ENCODE results near the gene RNLS. TPM values are rescaled to one million over a fixed set of nuclear protein-coding genes. Genes with fewer than 3 reads are reported as not detected.
"Not testable (repeated sequence)": the region's sequence is repeated elsewhere in the genome, so short reads cannot be mapped to it uniquely, and the experiment has no call there.

The RNLS gene
- total RNA-seq, 1 experiment from 2014 or later: 8.7 TPM

DNA sequence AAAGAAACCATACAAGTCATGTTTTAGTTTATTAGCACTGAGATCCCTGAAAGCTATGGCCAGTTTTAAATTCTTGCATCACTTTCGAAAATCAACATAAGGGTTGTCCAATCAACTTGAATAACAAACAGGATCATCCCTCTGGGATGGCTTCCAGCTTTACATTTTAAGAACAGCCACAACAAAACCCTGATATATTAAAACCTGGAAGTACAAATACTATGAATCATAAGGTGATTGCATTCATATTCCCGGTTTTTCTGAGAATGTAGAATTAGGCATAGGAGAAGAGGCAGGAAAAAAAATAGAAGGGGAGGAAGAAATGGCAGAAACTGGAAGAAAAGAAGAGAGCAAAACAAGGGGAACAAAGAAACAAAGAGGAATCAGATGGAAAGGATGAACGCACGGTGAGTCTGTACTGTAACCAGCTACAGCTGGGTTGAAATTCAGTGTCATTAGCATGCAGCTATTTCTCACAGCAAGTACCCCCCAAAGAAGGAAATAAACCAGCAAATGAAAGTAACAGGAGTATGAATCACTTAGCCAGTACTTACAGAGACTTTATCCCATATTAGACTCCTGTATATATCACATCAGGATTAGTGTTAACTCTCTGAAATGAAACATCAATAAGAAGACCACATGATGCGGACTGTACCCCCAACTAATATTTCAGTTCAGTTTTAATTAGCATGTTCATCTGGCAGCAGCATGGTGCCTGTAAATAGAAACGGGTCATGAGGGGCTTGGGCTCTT lies 301.3 kb downstream of the RNLS start (continued):
- TF ChIP-seq, protein P1, sequence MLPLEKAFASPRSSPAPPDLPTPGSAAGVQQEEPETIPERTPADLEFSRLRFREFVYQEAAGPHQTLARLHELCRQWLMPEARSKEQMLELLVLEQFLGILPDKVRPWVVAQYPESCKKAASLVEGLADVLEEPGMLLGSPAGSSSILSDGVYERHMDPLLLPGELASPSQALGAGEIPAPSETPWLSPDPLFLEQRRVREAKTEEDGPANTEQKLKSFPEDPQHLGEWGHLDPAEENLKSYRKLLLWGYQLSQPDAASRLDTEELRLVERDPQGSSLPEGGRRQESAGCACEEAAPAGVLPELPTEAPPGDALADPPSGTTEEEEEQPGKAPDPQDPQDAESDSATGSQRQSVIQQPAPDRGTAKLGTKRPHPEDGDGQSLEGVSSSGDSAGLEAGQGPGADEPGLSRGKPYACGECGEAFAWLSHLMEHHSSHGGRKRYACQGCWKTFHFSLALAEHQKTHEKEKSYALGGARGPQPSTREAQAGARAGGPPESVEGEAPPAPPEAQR (CRISPR knock-in tag; IDR thresholded peaks at IDR 0.05): no peak
- no peak for TF ChIP-seq PRRX2 (CRISPR knock-in tag; IDR thresholded peaks at IDR 0.05)
- no peak for TF ChIP-seq ZBTB21 (CRISPR knock-in tag; IDR thresholded peaks at IDR 0.05; ENCODE audit: borderline replicate concordance)
- no peak for TF ChIP-seq EMX1 (CRISPR knock-in tag; IDR thresholded peaks at IDR 0.05)
- no peak for TF ChIP-seq TEAD1 (CRISPR knock-in tag; IDR thresholded peaks at IDR 0.05)
- no peak for TF ChIP-seq GTF2I (CRISPR knock-in tag; conservative IDR thresholded peaks at IDR 0.05)
- TF ChIP-seq RELA (CRISPR knock-in tag; IDR thresholded peaks at IDR 0.05; ENCODE audit: borderline replicate concordance): no peak

DNA sequence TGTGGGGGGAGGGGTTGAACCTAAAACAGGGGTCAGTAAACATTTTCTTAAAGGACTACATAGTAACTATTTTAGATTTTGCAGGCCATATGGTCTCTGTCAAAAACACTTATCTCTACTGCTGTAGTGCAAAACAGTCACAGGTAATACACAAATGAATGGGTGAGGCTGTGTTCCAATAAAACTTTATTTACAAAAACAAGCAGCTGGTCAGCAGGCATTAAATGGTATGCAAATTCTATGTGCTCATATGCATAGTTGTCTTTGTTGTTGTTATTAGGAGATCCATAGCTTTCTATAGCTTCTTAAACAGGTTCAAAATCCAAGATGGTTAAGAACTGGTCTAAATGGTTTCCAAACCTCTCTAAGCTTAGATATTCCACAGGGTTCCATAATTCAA lies 302.6 kb downstream of the RNLS start:
- Mint-ChIP-seq H3K27ac (no peak overlapping the region), H3K9me3 (peaks cover 8% of the 10 kb centered on the region), H3K4me3 (no peak overlapping the region), H3K36me3 (no peaks in the 10 kb centered on the region), H3K27me3 (ENCODE audit: low read depth) (no peaks in the 10 kb centered on the region), H3K4me1 (peaks cover 34% of the 10 kb centered on the region)
- POLR2A ChIA-PET: interaction anchor here (0.5 kb wide), 1 partner anchor 524 kb away, joined by 4 read pairs; no protein-coding TSS in a partner anchor
- no peak for TF ChIP-seq KAT7 (CRISPR knock-in tag; IDR thresholded peaks at IDR 0.05; ENCODE audit: borderline replicate concordance)
- no peak for TF ChIP-seq NFE2L1 (CRISPR knock-in tag; IDR thresholded peaks at IDR 0.05)
- DNase-seq (ENCODE audit: low spot score) (no peak), ATAC-seq (no peak)
- CTCF ChIA-PET: no interaction called here

GRCh38 chr10:88278912-88279311 lies 304.2 kb downstream of the RNLS start:
- TF ChIP-seq ZNF121 (CRISPR knock-in tag; IDR thresholded peaks at IDR 0.05): no peak
- TF ChIP-seq, protein P2, sequence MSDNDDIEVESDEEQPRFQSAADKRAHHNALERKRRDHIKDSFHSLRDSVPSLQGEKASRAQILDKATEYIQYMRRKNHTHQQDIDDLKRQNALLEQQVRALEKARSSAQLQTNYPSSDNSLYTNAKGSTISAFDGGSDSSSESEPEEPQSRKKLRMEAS (CRISPR knock-in tag; IDR thresholded peaks at IDR 0.05): no peak
- TF ChIP-seq ZNF317 (CRISPR knock-in tag; IDR thresholded peaks at IDR 0.05; ENCODE audit: borderline replicate concordance, low read depth): no peak
- no peak for TF ChIP-seq ZNF263 (CRISPR knock-in tag; IDR thresholded peaks at IDR 0.05; ENCODE audit: low read depth)
- no peak for TF ChIP-seq NR2C2 (CRISPR knock-in tag; IDR thresholded peaks at IDR 0.05)
- TF ChIP-seq IRF2 (CRISPR knock-in tag; IDR thresholded peaks at IDR 0.05; ENCODE audit: borderline replicate concordance, low read depth): no peak
- TF ChIP-seq NR1H2 (CRISPR knock-in tag; IDR thresholded peaks at IDR 0.05): no peak
- TF ChIP-seq TP53 (CRISPR knock-in tag; IDR thresholded peaks at IDR 0.05): no peak
- no peak for TF ChIP-seq SMAD3 (CRISPR knock-in tag; IDR thresholded peaks at IDR 0.05; ENCODE audit: borderline replicate concordance)
- no peak for TF ChIP-seq IRF1 (CRISPR knock-in tag; IDR thresholded peaks at IDR 0.05)
- no peak for TF ChIP-seq MYBL2 (CRISPR knock-in tag; IDR thresholded peaks at IDR 0.05)
- TF ChIP-seq OVOL2 (CRISPR knock-in tag; IDR thresholded peaks at IDR 0.05; ENCODE audit: borderline replicate concordance): no peak
- Mint-ChIP-seq H3K27me3 (ENCODE audit: low read depth) (no peaks in the 10 kb centered on the region), H3K4me3 (no peak overlapping the region), H3K27ac (no peak overlapping the region), H3K4me1 (peaks cover 34% of the 10 kb centered on the region), H3K9me3 (peaks cover 8% of the 10 kb centered on the region), H3K36me3 (no peaks in the 10 kb centered on the region)
- ATAC-seq (no peak), DNase-seq (ENCODE audit: low spot score) (no peak)
- ChIA-PET CTCF (no interaction called here), POLR2A (no interaction called here)

- H3K27ac Mint-ChIP-seq; H3K27me3 Mint-ChIP-seq (ENCODE audit: low read depth); POLR2A ChIA-PET; H3K4me3 Mint-ChIP-seq; ATAC-seq; H3K36me3 Mint-ChIP-seq; CTCF ChIA-PET; DNase-seq (ENCODE audit: low spot score); H3K9me3 Mint-ChIP-seq: not testable (repeated sequence)
- H3K4me1 Mint-ChIP-seq: peaks cover 28% of the 10 kb centered on the region
Measured at GRCh38 chr10:88276945-88277344, 306.2 kb downstream of the RNLS start.

All from WTC11 (cell line).